T-helper 1 cell (primary cell): ENCODE measurements around the gene UNC5CL.

Experiments used
- DNase-seq, 5 donors: peaks; one replicate each; pipeline ENCODE4 v3.0.0-alpha.2; 2012 to 2020

Gene UNC5CL

GRCh38 chr6:41063884-41064285 lies 24.9 kb upstream of the UNC5CL start:
- no peak for DNase-seq

- no peak for DNase-seq
Observed at GRCh38 chr6:41062056-41062455, 23.0 kb upstream of the UNC5CL start.

- DNase-seq, result no peak
Observed at GRCh38 chr6:41061196-41061726, 22.2 kb upstream of the UNC5CL start.

GRCh38 chr6:41059556-41059955 lies 20.5 kb upstream of the UNC5CL start:
- no peak for DNase-seq

- DNase-seq, result no peak
Observed at GRCh38 chr6:41058783-41059181, 19.8 kb upstream of the UNC5CL start.

GRCh38 chr6:41056768-41057490 lies 17.9 kb upstream of the UNC5CL start:
- no peak for DNase-seq

- DNase-seq, result no peak
Observed at GRCh38 chr6:41055149-41055548, 16.1 kb upstream of the UNC5CL start.

GRCh38 chr6:41054511-41054910 lies 15.5 kb upstream of the UNC5CL start:
- DNase-seq, result no peak

- DNase-seq, result no peak
Observed at GRCh38 chr6:41053041-41053440, 14.0 kb upstream of the UNC5CL start, which contains the start of gene APOBEC2. Gene APOBEC2, plus strand, starts transcription at chr6:41053202. Its CDS starts 146 bp downstream, at chr6:41053348.

- peak in 1 of 5 donors; percentile 55 for DNase-seq
Observed at GRCh38 chr6:41051873-41052272, 12.9 kb upstream of the UNC5CL start.

GRCh38 chr6:41050536-41050935 lies 11.5 kb upstream of the UNC5CL start:
- no peak for DNase-seq

- DNase-seq, result no peak
Observed at GRCh38 chr6:41049955-41050354, 10.9 kb upstream of the UNC5CL start.

GRCh38 chr6:41049521-41049920 lies 10.5 kb upstream of the UNC5CL start:
- DNase-seq, result no peak

GRCh38 chr6:41047745-41048732 lies 9.0 kb upstream of the UNC5CL start:
- no peak for DNase-seq

GRCh38 chr6:41047306-41047705 lies 8.3 kb upstream of the UNC5CL start:
- DNase-seq, result no peak

- DNase-seq, result no peak
Observed at GRCh38 chr6:41046084-41046483, 7.1 kb upstream of the UNC5CL start.

- no peak for DNase-seq
Observed at GRCh38 chr6:41045664-41046063, 6.6 kb upstream of the UNC5CL start.

- no peak for DNase-seq
Observed at GRCh38 chr6:41043151-41043550, 4.1 kb upstream of the UNC5CL start.

- DNase-seq, result no peak
Observed at GRCh38 chr6:41042226-41043055, 3.4 kb upstream of the UNC5CL start, which contains the start of gene TSPO2. Gene TSPO2, plus strand, starts transcription at chr6:41042467. Its CDS starts 519 bp downstream, at chr6:41042986.

GRCh38 chr6:41040940-41041536 lies 2.0 kb upstream of the UNC5CL start:
- DNase-seq, result no peak

- DNase-seq, result peak in 1 of 5 donors; percentile 8
Observed at GRCh38 chr6:41040101-41040939, 1.3 kb upstream of the UNC5CL start.
